IPS-11a (cell line): ENCODE results near the gene RAB6B.

Source experiments
- H3K4me3 ChIP-seq: one replicate; pipeline ENCODE4 v1.5.1; 2013; ENCODE audit warnings: low read depth, low read length, control low read depth

RAB6B gene

DNA sequence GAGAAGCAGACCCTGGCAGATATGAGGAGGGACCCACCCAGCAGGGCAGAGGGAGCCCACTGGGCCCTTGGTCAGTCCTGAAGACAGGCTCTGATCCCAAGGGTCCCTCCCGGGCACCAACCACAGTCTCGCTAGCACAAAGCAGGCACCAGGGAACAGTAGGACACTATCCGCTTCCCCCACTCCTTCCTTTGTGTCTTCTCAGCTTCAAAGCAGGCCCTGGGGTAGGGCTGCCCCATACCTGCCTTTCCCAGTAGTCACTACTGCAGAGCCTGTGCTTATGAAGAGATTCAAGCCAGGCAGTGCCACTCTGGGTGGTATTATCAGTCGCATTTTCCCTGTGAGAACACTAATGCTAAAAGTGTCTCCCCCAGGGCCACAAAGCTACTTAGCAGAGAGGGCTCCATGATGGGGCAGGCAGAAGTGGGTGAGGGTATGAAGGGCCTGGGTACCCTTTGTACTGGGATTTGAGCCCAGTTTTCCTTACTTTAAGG lies 57.3 kb downstream of the RAB6B start:
- no peak overlapping the region for H3K4me3 ChIP-seq

DNA sequence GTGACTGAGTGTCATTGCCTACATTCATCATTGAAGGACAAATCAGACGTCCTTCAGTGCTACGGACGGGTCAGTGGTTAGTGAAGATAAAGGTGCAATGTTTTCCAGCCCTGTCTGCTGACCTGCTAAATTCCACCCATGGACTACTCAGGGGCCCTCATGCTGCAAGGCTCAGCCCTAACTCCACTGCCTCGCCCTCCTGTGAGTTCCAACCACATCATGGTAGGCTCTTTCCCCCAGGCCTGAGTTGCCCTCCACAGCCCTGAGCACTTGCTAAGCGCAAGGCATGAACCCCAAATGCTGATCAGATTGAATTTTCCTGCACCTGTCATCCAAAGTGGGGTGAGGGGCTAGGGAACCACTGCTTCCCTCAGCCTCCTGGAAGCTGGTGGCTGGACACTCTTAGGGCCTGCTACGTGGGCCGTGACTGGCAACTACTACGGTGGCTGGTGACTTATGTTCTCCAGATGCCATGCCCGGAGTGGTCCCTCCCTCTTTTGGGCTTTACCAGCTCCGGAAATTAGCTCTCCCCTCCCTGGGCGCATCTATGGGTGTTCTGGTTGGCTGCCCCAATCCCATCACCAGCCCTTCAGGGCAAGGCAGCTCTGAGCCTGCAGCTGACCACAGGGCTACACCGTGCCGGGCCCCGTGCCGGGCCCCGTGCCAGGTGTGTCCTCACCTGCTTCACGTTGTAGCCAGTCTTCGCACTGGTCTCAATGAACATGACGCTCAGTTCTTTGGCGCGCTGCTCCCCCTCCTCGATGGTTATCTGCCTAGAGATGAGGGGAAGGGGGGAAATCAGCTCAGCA lies 58.0 kb downstream of the RAB6B start:
- H3K4me3 ChIP-seq, result no peak overlapping the region

DNA sequence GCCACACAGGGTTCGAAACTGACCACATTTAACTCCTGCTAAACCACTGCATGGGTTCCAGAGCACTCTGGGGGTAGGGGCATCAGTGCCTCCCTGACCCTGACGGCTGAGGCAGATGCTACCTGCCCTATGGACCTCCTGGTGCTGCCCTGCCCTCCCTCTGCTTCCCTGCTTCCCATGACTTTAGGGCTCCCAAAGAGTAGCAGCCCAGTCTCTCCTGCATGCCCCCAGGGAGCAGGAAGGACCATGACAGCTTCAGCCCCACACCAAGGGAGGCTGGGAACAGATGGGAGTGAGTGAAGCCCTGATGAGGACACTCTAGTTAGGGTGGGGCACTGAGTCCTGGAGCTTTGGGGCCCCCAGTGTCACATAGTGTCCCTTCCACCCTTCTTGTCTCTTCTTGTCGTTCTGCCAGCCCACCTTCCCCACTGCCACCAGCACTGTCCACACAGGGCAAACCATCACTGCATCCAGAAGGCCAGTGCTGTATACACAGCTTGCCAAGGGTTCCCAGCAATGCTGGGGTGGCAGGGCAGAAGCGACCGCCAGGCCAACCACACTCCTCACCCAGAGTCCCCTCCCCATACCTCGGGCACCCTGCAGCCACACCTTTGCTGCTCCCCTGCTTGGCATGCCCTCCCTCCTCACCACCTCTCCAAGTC lies 59.1 kb downstream of the RAB6B start:
- no peak overlapping the region for H3K4me3 ChIP-seq

DNA sequence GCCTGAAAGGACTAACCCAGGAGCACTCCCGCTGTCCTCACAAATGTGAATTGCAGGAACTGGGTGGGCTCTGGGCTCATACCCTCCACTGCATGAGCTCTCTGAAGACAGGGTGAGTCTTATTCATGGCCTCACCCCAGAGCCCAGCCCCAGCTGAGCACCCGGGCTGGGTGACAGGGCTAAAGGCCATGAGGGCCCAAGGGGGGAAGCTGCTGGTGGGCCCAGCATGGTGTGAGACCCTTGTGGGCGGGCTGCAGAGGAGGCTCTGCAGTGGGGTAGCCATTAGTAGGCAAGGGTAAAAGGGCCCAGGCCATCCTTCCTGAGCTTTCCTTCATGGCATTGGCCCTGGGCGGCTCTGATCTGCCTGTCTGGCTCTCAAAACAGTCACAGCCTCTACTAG lies 59.7 kb downstream of the RAB6B start:
- no peak overlapping the region for H3K4me3 ChIP-seq

DNA sequence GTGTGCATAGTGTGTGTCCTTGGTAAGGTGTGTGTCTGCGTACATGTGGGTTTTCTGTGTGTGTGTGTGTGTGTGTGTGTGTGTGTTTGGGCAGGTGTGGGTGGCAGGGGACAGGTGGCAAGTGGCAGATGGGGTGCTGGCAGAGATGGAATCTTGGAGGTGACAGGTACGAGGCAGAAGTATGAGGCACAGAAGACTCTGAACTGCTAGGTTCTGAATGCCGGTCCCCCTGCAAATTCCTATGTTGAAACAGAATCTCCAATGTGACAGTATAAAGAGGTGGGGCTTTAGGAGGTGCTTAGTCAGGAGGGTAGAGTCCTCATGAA lies 60.3 kb downstream of the RAB6B start:
- H3K4me3 ChIP-seq, result no peak overlapping the region

DNA sequence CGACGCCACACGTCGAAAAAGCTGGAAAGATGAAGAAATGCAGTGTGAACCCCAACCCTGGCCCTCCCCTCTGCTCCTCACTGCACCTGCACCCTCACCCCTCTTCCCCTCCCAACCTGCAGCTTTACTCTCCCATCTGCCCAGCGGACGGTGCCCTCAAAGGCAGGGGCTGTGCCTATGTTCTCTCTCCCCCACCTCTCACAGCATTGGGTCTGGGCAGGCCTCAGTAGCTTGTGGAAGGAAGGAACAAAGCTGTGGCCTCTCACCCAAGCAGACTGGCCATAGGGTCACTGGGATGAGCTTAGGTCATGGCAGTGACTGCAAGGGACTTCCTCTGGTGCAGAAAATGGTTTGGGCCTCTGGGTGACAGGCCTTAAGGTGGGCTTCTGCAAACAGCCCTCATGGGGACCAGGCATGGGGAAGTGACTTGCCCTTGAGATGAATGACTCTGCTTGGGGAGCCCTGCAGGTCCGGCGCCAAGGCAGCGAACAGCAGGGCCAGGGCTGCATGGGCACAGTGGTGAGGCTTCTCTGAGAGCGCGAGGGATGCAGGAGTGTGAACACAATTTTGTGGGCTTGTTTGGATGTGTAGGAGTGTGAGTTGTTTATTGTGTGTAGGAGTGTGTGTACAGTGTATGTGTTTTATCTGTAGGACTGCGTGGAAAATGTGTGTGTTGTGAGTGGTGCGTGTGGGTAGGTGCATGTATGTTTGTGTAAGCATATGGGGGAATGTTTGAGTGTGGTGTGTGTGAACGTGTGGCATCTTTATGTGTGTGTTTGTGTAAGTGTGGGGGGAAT lies 60.9 kb downstream of the RAB6B start:
- H3K4me3 ChIP-seq, result no peak overlapping the region

DNA sequence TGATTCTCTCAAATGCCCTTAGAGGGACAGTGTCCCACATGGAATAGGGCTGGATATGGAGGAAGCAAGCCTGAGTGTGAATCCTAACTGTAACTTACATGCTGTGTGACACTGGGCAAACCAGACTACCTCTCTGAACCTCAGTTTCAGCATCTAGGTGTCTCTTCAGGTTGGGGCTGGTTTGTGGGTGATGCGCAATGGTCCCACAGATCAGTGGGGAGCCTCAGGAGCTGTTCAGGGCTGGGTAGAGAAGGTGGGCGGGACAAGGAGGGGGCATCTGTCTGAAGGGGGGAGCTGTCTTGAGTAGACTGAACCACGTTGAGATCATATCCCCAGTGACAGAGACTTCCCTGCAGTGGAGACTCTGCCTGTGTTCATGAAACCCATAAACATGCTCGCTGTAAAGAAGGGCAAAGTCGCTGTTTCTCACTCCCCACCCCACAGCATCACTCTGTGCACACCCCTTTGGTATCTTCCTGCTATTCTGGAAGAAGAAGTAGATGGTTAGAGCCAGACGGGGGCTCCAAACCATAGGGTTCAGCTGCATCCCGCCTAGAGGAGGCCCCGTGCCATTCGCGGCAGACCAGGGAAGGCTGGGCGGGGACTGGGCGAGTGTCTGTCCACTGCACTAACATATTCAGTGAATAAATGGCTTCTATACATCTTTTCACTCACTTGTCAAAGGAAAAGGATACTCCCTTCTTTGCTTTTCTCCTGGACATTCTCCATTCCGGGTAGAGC lies 61.6 kb downstream of the RAB6B start:
- no peak overlapping the region for H3K4me3 ChIP-seq

DNA sequence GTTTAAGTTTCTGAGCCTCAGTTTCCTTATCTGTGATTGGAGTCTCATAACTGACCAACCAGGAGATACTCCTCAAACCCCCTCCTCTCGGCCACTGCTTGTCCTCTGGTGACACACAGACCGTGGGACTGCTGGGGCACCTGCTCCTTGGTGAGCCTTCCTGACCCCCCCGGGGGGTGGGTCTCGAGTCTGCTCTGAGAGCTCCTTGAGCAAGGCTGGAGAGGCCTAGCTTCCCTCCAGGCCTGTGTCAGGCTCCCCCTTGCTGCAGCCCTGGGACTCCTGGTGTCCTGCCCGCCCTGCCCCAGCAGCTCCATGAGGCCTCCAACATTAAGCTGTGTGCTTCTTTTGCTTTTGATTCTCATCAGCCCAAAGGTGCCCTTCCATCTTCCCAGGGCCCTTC lies 62.4 kb downstream of the RAB6B start:
- H3K4me3 ChIP-seq, result no peak overlapping the region

DNA sequence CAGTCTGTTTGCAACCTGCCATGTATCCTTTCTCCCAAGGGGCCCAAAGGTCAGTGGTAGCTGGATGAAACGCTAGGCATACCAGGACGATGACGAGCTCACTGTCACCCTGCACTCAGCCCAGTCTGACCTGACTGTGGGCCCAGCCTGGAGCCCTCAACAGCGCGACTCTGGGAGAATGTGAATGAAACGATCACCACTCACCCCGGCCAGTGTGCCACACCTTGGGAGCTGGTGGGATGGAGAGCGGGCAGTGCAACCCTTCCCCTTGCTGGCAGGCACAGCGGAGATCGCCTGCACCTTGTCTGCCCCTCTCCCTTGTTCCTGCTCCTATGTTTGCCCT lies 62.9 kb downstream of the RAB6B start:
- no peak overlapping the region for H3K4me3 ChIP-seq

DNA sequence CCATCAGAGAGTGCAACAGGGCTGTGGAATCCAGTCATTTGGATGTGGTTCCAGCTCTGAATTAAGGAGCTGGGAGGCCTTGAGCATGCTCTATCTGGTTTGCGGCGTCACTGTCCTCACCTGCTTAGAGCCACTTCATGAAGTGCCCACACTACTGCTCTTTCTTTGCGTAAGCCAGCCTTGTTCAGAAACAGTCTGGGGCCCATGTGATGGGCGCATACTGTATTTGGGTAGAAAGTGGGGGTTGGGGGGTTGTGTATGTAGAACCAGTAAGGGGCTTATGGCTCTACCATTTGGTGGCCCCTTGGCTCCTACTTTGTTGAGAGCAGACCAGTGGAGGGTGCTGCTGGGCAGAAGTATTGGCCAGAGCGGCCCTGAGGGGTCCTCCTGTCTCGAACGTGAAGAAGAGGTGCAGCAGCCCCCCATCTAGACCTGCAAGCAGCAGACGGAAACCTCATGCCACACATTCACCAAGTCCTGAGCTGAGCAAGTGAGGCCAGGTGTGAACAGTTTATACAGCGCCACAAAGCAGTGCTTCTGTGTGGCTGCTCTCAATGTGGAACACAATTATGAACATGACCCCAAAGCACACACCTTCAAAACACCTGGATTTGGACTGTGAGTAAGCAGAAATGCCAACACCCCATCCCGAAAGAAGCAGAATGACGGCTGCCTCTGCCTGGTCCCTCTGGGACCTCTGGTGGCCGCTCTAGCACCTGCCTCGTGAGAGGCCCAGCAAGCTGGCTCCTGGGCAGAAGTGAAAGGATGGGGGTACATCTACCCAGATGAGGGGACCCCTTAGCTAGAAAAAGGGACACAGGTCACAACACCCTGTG lies 63.5 kb downstream of the RAB6B start:
- no peak overlapping the region for H3K4me3 ChIP-seq

DNA sequence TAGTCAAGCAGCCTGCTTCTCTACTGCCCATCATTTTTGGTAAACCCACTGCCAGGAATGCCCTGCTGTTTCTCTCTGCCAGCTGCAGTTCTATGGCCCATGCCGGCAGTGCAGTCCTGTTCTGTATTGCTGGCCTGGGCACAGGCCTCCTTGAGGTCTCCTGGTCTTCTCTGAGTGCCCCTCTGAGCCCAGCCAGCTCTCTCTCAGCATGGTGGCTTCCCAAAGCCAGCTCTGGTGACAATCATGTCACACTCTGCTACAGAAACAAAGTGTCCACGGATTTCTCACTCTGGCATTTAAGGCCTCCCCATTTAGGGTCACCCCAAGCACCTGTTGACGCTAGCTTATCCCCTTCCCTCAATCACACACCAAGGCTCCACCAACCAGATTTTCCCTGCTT lies 65.6 kb downstream of the RAB6B start:
- no peak overlapping the region for H3K4me3 ChIP-seq

DNA sequence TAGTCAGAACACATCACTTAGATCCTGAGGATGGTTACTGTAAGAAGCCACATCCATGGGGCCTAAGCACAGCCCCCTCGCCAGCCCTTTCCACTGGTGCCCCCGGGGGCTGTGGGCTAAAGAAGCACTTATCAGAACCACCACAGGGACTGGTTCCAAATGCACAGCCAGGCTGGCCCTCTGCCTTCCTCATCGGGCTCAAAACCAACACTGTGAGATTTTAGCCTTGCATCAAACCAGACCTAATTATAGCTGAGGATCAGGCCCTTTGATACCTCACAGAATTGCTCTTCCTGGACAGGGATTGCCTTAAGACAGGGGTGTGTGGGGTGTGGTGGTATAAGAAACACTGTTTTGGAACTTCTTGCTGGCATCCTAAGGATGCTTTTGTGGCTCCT lies 66.4 kb downstream of the RAB6B start:
- H3K4me3 ChIP-seq, result no peak overlapping the region

DNA sequence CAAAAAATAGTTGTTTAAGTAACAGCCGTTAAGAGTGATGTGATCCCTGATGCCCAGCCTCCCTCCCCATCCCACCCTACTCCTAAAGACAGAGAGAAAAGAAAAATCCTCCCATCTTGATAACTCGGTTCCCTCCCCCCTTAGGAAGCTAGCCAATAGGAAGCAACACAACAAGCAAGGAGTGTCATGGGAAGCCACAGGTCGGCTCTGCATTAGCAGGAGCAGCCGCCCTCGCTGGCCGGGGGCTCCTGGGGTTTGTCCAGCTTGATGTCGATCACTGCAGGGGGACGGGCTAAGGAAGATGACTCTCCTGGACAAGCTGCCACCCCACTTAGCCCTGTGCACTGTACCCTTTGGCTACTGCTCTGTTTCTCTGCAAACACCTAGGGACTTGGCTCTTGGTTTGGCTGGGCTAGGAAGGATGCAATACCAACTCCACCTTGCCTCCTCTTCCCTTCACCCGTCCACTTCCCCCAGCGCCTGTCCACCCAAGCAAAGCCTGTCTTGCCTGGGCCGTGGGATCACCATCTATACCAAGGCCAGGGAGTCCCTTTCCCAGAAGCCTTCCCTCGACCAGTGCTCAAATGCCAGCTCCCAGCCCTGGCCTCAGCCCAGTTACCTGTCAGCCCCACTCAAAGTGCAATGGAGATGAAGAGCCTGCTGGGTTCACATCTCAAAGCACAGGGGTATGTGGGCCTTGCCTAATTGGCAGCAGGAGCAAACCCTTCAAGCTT lies 66.9 kb downstream of the RAB6B start:
- H3K4me3 ChIP-seq, result no peak overlapping the region

DNA sequence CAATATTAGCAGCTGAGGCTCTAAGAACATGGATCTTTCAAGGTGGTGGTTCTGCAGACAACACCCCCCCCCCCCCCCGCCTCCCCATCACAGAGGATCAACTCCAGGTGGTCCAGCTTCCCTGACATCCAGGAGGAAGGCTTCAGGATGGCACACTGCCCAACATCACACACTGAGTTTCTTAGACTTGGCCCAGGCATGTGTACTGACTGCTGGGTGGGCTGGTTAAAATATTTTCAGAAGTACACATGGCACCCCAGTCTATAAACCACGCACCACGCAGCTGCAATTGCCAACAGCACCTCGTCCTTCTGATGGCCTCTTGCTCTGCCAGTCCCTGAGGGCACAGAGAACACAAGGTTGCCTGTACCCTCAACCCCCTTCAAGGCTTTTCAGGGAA lies 68.0 kb downstream of the RAB6B start:
- no peak overlapping the region for H3K4me3 ChIP-seq

DNA sequence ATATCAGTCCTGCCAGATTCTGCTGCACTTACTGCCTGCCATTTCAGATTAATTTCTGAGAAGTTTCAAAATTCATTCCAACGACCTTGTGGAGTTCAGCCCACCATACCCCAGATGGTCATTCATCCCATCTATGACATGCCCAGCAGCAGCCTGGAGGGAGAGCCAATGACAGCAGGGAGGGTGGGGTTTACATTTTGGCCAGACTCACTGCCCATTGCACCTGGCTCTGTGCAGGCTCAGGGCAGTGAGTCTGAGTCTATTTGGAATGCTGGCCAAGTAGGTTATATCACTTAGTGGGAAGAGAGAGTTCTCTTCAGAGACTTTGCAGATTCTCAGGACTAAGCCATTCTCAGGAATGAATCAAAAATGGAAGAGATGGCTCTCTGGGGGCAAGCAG lies 68.5 kb downstream of the RAB6B start:
- H3K4me3 ChIP-seq, result no peak overlapping the region

DNA sequence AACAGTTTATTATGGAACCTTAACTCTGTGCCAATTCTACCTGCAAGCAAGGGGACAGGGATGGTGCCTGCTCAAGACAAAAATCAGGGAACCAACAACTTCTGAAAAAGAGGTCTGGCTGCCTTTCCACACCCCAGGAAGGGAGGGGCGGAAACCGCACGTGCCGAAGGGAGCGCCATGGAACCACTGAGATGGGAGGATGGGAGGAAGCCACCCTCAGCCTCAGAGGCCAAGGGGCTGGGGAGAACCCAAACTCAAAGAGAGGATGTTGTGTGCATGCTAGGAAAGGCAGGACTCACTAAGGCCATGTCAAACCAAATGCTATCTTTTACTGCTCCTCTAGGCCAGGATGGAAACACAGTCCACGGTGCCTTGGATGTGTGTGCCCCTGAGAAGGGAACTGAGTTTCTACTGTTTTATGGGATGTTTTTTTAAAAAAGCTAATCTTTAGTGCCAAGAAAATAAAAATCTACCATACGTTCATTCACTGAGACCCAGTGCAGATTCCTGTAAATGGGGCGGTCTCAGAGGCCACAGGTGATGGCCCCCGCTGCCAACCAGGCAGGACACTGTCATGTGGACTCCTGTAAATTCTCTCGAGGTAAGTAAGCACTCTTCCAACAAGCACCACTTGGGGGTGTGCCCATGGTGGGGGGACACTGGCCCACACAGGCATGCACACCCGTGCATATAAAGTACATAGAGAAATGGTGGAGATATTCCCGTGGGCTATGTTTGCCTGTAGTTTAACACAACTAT lies 69.5 kb downstream of the RAB6B start:
- no peak overlapping the region for H3K4me3 ChIP-seq

DNA sequence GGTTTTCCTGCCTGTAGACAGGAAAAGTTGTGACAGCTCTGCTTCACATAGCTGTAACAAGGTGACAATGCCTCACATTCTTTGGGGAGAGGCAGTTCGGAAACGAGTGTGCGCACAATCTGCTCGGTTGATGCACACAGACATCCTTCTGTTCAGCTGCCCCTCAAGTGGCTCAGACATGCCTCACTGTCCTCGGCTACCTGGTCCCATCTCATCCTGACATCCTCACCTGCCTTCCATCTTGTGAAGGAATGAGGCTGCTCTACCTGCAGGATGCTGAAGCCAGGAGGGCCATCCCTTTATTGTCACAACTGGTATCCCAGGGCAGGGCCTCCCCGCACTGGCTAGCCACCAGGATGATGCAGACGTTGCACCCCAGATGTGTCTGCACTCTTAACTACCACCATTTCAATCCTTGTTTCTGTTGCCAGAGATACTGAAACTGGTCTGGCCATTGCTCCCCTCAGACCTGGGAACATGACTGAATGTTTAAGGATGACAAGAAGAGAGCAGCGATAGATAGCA lies 70.7 kb downstream of the RAB6B start:
- no peak overlapping the region for H3K4me3 ChIP-seq

DNA sequence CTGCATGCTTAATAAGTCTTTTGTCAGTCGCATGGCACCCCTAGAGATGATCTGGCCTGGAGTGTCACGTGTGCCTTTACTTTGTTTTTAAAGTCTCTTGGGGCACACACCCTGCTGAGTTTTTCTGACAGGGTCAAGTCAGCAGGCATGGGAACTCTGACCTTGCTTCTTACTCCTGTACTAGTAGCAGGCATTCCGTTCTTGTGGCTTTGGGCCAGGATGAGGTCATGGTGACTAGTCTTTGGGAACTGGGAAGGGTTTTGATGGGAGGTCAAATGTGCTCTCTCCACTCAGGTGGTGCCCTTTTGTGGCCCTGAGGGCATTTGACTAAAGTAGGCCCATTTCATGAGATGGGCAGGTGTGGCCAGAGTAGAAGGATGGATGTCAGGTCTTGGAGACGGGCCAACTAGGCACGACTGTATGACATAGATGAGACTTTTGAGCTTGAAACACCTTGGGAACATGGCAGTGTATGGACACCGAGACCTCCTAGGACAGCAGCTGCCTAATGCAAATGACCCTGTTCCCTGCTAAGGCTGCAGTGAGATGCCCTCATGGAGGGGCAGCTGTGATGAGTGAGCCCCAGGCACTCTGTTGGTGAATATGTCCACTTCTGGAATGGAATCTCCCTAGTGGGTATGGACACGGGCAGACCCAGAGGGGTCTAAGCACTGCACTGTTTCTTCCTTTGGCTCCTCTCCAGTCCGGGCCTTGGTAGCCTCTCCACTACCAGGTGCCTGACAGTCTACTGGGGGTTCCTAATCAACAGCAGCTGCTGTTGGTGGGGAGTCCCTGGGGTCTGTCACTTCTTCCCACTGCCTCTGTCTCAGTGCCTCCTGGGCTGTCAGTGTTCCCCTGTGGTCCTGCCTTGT lies 73.7 kb downstream of the RAB6B start:
- no peak overlapping the region for H3K4me3 ChIP-seq
